Measurements from ENCODE around the gene FAM117A.
"Not testable (repeated sequence)": the region's sequence is repeated elsewhere in the genome, so short reads cannot be mapped to it uniquely, and the experiment has no call there.

FAM117A gene

GRCh38 chr17:49677933-49678847, 85.7 kb downstream of the FAM117A start, which contains the start of gene SPOP:
Gene SPOP (minus strand): TSS chr17:49678097. CDS start chr17:49622810, 55,287 bp downstream.
- TF ChIP-seq CTCF (IDR thresholded peaks at IDR 0.05; ENCODE audit: insufficient read depth, low read depth, low read length, missing control alignments) = no peak
- peak; percentile 100 for DNase-seq (ENCODE audit: low read depth)
- H3K4me3 ChIP-seq (ENCODE audit: low read depth, low read length) = peak within 1 kb of the TSS; percentile 81

GRCh38 chr17:49677134-49677932, 86.6 kb downstream of the FAM117A start:
- DNase-seq (ENCODE audit: low read depth) = peak; percentile 96
- TF ChIP-seq CTCF (IDR thresholded peaks at IDR 0.05; ENCODE audit: insufficient read depth, low read depth, low read length, missing control alignments) = no peak
- peak overlapping the region; percentile 81 for H3K4me3 ChIP-seq (ENCODE audit: low read depth, low read length)

GRCh38 chr17:49676276-49676868, 87.6 kb downstream of the FAM117A start:
- no peak for TF ChIP-seq CTCF (IDR thresholded peaks at IDR 0.05; ENCODE audit: insufficient read depth, low read depth, low read length, missing control alignments)
- DNase-seq (ENCODE audit: low read depth) = peak; percentile 94

GRCh38 chr17:49674507-49674906, 89.4 kb downstream of the FAM117A start:
- TF ChIP-seq CTCF (IDR thresholded peaks at IDR 0.05; ENCODE audit: insufficient read depth, low read depth, low read length, missing control alignments) = no peak
- no peak for DNase-seq (ENCODE audit: low read depth)
- H3K4me3 ChIP-seq (ENCODE audit: low read depth, low read length) = no peak overlapping the region

More at GRCh38 chr17:49676276-49676868, 87.6 kb downstream of the FAM117A start:
- peak overlapping the region; percentile 81 for H3K4me3 ChIP-seq (ENCODE audit: low read depth, low read length)

GRCh38 chr17:49673679-49674078, 90.3 kb downstream of the FAM117A start:
- not testable (repeated sequence) for DNase-seq (ENCODE audit: low read depth); H3K4me3 ChIP-seq (ENCODE audit: low read depth, low read length)

- no peak overlapping the region for H3K4me3 ChIP-seq (ENCODE audit: low read depth, low read length)
- DNase-seq (ENCODE audit: low read depth) = no peak
- no peak for TF ChIP-seq CTCF (IDR thresholded peaks at IDR 0.05; ENCODE audit: insufficient read depth, low read depth, low read length, missing control alignments)
Observed at GRCh38 chr17:49670641-49671040, 93.3 kb downstream of the FAM117A start.

- no peak for TF ChIP-seq CTCF (IDR thresholded peaks at IDR 0.05; ENCODE audit: insufficient read depth, low read depth, low read length, missing control alignments)
- no peak for DNase-seq (ENCODE audit: low read depth)
- H3K4me3 ChIP-seq (ENCODE audit: low read depth, low read length) = no peak overlapping the region
Observed at GRCh38 chr17:49670002-49670401, 93.9 kb downstream of the FAM117A start.
